HepG2 (cell line): ENCODE measurements around the gene ANKRD40. TPM values are rescaled to one million over a fixed set of nuclear protein-coding genes. Genes with fewer than 3 reads are reported as not detected.

ENCODE experiments used
- CCDC6 ChIP-seq: sonication (generic); formaldehyde crosslinking; IDR thresholded peaks from 2 replicates; pipeline ENCODE4 v1.8.1; 2022; ENCODE audit warnings: mild to moderate bottlenecking, missing genetic modification reagents, moderate library complexity
- CENPT ChIP-seq: sonication (generic); formaldehyde crosslinking; IDR thresholded peaks from 2 replicates; pipeline ENCODE4 v1.8.0; 2022; ENCODE audit warnings: low read depth, mild to moderate bottlenecking, moderate library complexity, missing genetic modification reagents
- ELF1 ChIP-seq: sonication (generic); formaldehyde crosslinking; IDR thresholded peaks from 2 replicates; pipeline ENCODE4 v1.4.0; 2020; ENCODE audit warnings: missing genetic modification reagents
- FOSL1 ChIP-seq: sonication (generic); formaldehyde crosslinking; IDR thresholded peaks from 2 replicates; pipeline ENCODE4 v1.9.0; 2021; ENCODE audit warnings: missing genetic modification reagents, borderline replicate concordance
- FOXA3 ChIP-seq: IDR thresholded peaks from 2 replicates; pipeline ENCODE4 v1.6.1; 2016; ENCODE audit warnings: missing genetic modification reagents, missing compliant biosample characterization
- HDAC6 ChIP-seq: fragments of 200-600 bp; sonication (generic); IDR thresholded peaks from 2 replicates; pipeline ENCODE4 v1.7.0; 2017; ENCODE audit warnings: mild to moderate bottlenecking, antibody characterized with exemption, low read length, low read depth
- IKZF4 ChIP-seq: sonication (generic); formaldehyde crosslinking; IDR thresholded peaks from 2 replicates; pipeline ENCODE4 v1.5.1; 2020; ENCODE audit warnings: borderline replicate concordance, mild to moderate bottlenecking, low read depth, missing genetic modification reagents; ENCODE audit errors: not compliant biosample characterization
- KAT8 ChIP-seq: IDR thresholded peaks from 2 replicates; pipeline ENCODE4 v1.6.1; 2016; ENCODE audit warnings: missing genetic modification reagents, missing compliant biosample characterization
- KDM5A ChIP-seq: fragments of 200-600 bp; sonication (generic); IDR thresholded peaks from 2 replicates; pipeline ENCODE4 v1.7.0; 2018; ENCODE audit warnings: antibody characterized with exemption, mild to moderate bottlenecking, low read length, borderline replicate concordance
- PITX1 ChIP-seq: sonication (generic); formaldehyde crosslinking; IDR thresholded peaks from 2 replicates; pipeline ENCODE4 v1.5.1; 2020; ENCODE audit warnings: mild to moderate bottlenecking, missing genetic modification reagents
- POLR2AphosphoS5 ChIP-seq: IDR thresholded peaks from 2 replicates; pipeline ENCODE4 v1.6.1; 2012; ENCODE audit warnings: low read depth, low read length
- PRMT3 ChIP-seq: sonication (generic); formaldehyde crosslinking; IDR thresholded peaks from 2 replicates; pipeline ENCODE4 v1.8.1; 2022; ENCODE audit warnings: low read depth, mild to moderate bottlenecking, moderate library complexity, missing genetic modification reagents, borderline replicate concordance
- SIN3B ChIP-seq: fragments of 150-350 bp; IDR thresholded peaks from 2 replicates; pipeline ENCODE4 v1.6.1; 2014; ENCODE audit warnings: low read length
- SP4 ChIP-seq: sonication (generic); formaldehyde crosslinking; IDR thresholded peaks from 2 replicates; pipeline ENCODE4 v1.8.1; 2023; ENCODE audit warnings: mild to moderate bottlenecking, missing genetic modification reagents
- TARDBP ChIP-seq: sonication (generic); formaldehyde crosslinking; IDR thresholded peaks from 2 replicates; pipeline ENCODE4 v1.8.0; 2022; ENCODE audit warnings: mild to moderate bottlenecking, missing genetic modification reagents
- ZBTB1 ChIP-seq: sonication (generic); formaldehyde crosslinking; IDR thresholded peaks from 2 replicates; pipeline ENCODE4 v1.4.0; 2020; ENCODE audit warnings: missing genetic modification reagents, borderline replicate concordance
- ZFP36L1 ChIP-seq: sonication (generic); formaldehyde crosslinking; IDR thresholded peaks from 2 replicates; pipeline ENCODE4 v1.8.0; 2022; ENCODE audit warnings: mild to moderate bottlenecking, missing genetic modification reagents, moderate library complexity
- ZNF234 ChIP-seq: sonication (generic); formaldehyde crosslinking; conservative IDR thresholded peaks from 2 replicates; pipeline ENCODE4 v1.5.1; 2020; ENCODE audit warnings: mild to moderate bottlenecking, missing genetic modification reagents
- ZNF335 ChIP-seq: sonication (generic); formaldehyde crosslinking; IDR thresholded peaks from 2 replicates; pipeline ENCODE4 v1.4.0; 2020; ENCODE audit warnings: missing genetic modification reagents
- ZNF549 ChIP-seq: sonication (generic); formaldehyde crosslinking; IDR thresholded peaks from 2 replicates; pipeline ENCODE4 v1.5.0; 2020; ENCODE audit warnings: missing genetic modification reagents
- ZNF557 ChIP-seq: sonication (generic); formaldehyde crosslinking; IDR thresholded peaks from 2 replicates; pipeline ENCODE4 v1.4.0; 2020; ENCODE audit warnings: missing genetic modification reagents
- ZNF564 ChIP-seq: sonication (generic); formaldehyde crosslinking; IDR thresholded peaks from 2 replicates; pipeline ENCODE4 v1.8.1; 2023; ENCODE audit warnings: mild to moderate bottlenecking, missing genetic modification reagents
- ZNF616 ChIP-seq: sonication (generic); formaldehyde crosslinking; IDR thresholded peaks from 2 replicates; pipeline ENCODE4 v1.5.0; 2020; ENCODE audit warnings: low read depth, mild to moderate bottlenecking, missing genetic modification reagents
- ZNF841 ChIP-seq: sonication (generic); formaldehyde crosslinking; IDR thresholded peaks from 2 replicates; pipeline ENCODE4 v1.8.1; 2023; ENCODE audit warnings: missing genetic modification reagents, borderline replicate concordance
- polyA plus RNA-seq, 8 experiments: library from polyadenylated mRNA; depleted of rRNA in 3 of 8; stranded (reverse) in 7 of 8; unstranded in 1 of 8; fragments of >200 nt; fragmentation: Illumina TruSeq in 4 of 8; extraction: Trizol in 4 of 8; gene quantifications; 2 replicates each; pipeline versions ENCODE4 v1.2.1 to v1.2.3, GENCODE V29; 2011 to 2016; ENCODE audit warnings: low read depth in 4 of 8, missing spikeins in 1 of 8, mixed read lengths in 1 of 8; ENCODE audit not compliant: insufficient read depth in 1 of 8
- total RNA-seq, 5 experiments: library from RNA; depleted of rRNA; stranded (reverse); fragments of >200 nt; fragmentation: Illumina TruSeq; extraction: Trizol; gene quantifications; 2 replicates each; pipeline ENCODE4 v1.2.3, GENCODE V29; 2016; ENCODE audit warnings: low read depth in 1 of 5
- TF ChIP-seq, protein P1 (sequence below): fragments of 450-650 bp; IDR thresholded peaks from 2 replicates; pipeline ENCODE4 v1.6.1; 2016
- TF ChIP-seq, protein P2 (sequence below): IDR thresholded peaks from 2 replicates; pipeline ENCODE4 v1.6.1; 2012; ENCODE audit warnings: inconsistent platforms
- TF ChIP-seq, protein P3 (sequence below): sonication (generic); formaldehyde crosslinking; conservative IDR thresholded peaks from 2 replicates; pipeline ENCODE4 v1.8.1; 2023; ENCODE audit warnings: missing genetic modification reagents
- TF ChIP-seq, protein P4 (sequence below): sonication (generic); formaldehyde crosslinking; IDR thresholded peaks from 2 replicates; pipeline ENCODE4 v1.4.0; 2020; ENCODE audit warnings: missing genetic modification reagents

Gene ANKRD40
- total and polyA plus RNA-seq, 2 of the 13 experiments (the other 11 are each of a cell fraction or from before 2014, with no cell fraction given) = 35.0 to 46.4 TPM

DNA sequence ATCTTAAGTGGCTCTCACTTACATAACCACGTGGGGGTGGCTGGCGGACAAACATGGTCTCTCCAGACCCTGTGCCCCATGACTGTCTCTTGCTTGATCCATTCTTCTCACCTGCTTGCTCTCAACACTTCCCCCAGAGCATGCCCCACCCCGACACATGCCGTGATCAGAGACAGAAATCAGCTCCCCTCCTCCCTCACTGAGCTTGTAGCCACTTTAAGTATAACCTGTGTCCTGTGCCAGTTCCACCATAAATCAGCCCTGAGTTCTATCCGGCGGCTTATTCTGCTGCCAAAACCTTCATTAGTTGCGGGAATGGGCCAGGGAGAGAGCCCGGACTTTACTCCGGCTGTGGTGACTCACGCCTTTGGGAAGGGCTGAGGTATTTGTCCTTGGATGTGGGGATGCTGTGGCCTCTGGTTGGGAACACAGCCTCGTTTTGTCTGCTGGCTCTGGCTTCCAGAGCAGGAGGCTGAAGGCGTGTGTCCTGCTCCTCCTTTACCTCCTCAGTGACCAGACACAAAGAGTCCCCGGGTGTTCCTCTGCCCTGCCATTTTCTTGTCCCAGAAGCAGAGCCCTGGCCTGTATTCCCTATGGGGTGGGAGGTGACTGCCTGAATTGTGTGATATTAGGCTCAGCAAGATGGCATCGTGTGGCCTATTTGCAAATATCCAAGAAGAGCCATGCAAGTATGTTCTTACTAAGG, 21.1 kb downstream of the ANKRD40 start (continued):
- TF ChIP-seq, protein P1, sequence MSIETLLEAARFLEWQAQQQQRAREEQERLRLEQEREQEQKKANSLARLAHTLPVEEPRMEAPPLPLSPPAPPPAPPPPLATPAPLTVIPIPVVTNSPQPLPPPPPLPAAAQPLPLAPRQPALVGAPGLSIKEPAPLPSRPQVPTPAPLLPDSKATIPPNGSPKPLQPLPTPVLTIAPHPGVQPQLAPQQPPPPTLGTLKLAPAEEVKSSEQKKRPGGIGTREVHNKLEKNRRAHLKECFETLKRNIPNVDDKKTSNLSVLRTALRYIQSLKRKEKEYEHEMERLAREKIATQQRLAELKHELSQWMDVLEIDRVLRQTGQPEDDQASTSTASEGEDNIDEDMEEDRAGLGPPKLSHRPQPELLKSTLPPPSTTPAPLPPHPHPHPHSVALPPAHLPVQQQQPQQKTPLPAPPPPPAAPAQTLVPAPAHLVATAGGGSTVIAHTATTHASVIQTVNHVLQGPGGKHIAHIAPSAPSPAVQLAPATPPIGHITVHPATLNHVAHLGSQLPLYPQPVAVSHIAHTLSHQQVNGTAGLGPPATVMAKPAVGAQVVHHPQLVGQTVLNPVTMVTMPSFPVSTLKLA = peak; percentile 48; the same call in 1 of the 2 replicates
- TF ChIP-seq SIN3B (peak; percentile 63; the same call in 1 of the 2 replicates), ZNF557 (CRISPR knock-in tag) (no peak), CCDC6 (no peak), ZNF335 (CRISPR knock-in tag) (peak; percentile 43; the same call in 1 of the 2 replicates), SP4 (peak; percentile 20; the same call in 1 of the 2 replicates), ELF1 (CRISPR knock-in tag) (no peak), FOXA3 (CRISPR knock-in tag) (peak; percentile 71), IKZF4 (CRISPR knock-in tag) (no peak), KDM5A (peak; percentile 46; the same call in 1 of the 2 replicates), ZNF616 (CRISPR knock-in tag) (no peak), ZNF841 (no peak), POLR2AphosphoS5 (peak; percentile 95), KAT8 (peak; percentile 80; the same call in 1 of the 2 replicates), ZFP36L1 (CRISPR knock-in tag) (peak; percentile 88), HDAC6 (no peak), ZNF549 (no peak), ZBTB1 (CRISPR knock-in tag) (0 out of 2 replicates have a peak, but pooled peaks have one; percentile 10), ZNF564 (CRISPR knock-in tag) (no peak), PITX1 (peak; percentile 76), CENPT (CRISPR knock-in tag) (0 out of 2 replicates have a peak, but pooled peaks have one; percentile 47), FOSL1 (CRISPR knock-in tag) (peak; percentile 100), ZNF234 (CRISPR knock-in tag) (no peak), PRMT3 (no peak), TARDBP (CRISPR knock-in tag) (peak; percentile 89)
- TF ChIP-seq, protein P2, sequence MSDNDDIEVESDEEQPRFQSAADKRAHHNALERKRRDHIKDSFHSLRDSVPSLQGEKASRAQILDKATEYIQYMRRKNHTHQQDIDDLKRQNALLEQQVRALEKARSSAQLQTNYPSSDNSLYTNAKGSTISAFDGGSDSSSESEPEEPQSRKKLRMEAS = peak; percentile 81
- TF ChIP-seq, protein P3, sequence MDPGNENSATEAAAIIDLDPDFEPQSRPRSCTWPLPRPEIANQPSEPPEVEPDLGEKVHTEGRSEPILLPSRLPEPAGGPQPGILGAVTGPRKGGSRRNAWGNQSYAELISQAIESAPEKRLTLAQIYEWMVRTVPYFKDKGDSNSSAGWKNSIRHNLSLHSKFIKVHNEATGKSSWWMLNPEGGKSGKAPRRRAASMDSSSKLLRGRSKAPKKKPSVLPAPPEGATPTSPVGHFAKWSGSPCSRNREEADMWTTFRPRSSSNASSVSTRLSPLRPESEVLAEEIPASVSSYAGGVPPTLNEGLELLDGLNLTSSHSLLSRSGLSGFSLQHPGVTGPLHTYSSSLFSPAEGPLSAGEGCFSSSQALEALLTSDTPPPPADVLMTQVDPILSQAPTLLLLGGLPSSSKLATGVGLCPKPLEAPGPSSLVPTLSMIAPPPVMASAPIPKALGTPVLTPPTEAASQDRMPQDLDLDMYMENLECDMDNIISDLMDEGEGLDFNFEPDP (CRISPR knock-in tag) = no peak
- TF ChIP-seq, protein P4, sequence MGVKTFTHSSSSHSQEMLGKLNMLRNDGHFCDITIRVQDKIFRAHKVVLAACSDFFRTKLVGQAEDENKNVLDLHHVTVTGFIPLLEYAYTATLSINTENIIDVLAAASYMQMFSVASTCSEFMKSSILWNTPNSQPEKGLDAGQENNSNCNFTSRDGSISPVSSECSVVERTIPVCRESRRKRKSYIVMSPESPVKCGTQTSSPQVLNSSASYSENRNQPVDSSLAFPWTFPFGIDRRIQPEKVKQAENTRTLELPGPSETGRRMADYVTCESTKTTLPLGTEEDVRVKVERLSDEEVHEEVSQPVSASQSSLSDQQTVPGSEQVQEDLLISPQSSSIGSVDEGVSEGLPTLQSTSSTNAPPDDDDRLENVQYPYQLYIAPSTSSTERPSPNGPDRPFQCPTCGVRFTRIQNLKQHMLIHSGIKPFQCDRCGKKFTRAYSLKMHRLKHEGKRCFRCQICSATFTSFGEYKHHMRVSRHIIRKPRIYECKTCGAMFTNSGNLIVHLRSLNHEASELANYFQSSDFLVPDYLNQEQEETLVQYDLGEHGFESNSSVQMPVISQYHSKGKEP (CRISPR knock-in tag) = peak; percentile 2; the same call in 1 of the 2 replicates
